GM12878 (cell line): ENCODE measurements around the gene CBS.
"Not testable (repeated sequence)": the region's sequence is repeated elsewhere in the genome, so short reads cannot be mapped to it uniquely, and the experiment has no call there.

Experiments
- CBX5 ChIP-seq: sonication (generic); IDR thresholded peaks from 2 replicates; pipeline ENCODE4 v1.6.1; 2016; ENCODE audit warnings: low read depth, moderate library complexity, mild to moderate bottlenecking, inconsistent platforms
- CHD2 ChIP-seq: IDR thresholded peaks from 2 replicates; pipeline ENCODE4 v1.6.1; 2011; ENCODE audit warnings: low read depth, low read length, improper control_type of control experiment, borderline replicate concordance
- RAD51 ChIP-seq: fragments of 450-650 bp; IDR thresholded peaks from 2 replicates; pipeline ENCODE4 v1.6.1; 2016; ENCODE audit warnings: moderate library complexity, mild to moderate bottlenecking, inconsistent platforms

DNA sequence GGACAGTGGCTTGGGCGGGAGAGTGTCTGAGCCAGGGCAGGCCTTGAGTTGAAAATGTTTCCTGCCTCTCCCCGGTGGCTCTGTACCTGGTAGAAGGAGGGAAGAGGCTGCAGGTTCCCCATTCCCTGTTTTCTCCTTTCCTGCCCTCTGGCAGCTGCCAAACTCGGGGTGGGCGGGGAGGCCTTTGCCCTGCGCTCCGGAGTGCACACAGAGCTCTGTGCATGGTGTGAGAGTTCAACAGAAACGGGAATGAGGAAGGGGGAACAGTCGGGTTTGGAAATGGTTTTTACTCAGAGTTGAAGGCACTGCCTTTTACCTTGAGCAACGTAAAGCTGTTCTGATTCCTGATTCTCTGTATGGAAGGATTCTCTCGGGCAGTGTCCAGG, 37.0 kb downstream of the CBS start:
- TF ChIP-seq CHD2, RAD51, CBX5: not testable (repeated sequence)
